ENCODE results near the gene SNX13.
A peak's percentile ranks its signal among the peaks of the same experiment; 100 is the strongest.

Gene SNX13

DNA sequence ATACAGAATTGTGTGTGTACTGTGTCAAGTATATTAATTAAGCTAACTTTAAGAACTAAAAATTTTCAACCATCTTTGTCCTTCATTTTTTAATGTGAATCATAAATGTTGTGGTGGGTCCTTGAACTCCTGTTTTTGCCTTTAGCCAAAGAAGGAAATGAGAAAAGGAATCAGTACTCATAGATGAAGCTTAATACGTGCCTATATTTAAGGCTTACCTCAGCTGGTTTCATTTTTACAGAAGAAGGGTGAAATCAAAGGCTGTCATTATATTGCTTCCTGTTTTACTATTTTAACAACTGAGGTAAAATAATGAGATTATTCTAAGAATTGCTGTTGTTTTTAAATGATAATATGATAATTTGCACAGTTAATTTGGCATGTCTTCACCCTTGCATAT, 6.3 kb upstream of the SNX13 start:
- no peaks in the 10 kb centered on the region for H3K27me3 ChIP-seq
- H3K27ac ChIP-seq: no peak overlapping the region
- TF ChIP-seq, protein P1, sequence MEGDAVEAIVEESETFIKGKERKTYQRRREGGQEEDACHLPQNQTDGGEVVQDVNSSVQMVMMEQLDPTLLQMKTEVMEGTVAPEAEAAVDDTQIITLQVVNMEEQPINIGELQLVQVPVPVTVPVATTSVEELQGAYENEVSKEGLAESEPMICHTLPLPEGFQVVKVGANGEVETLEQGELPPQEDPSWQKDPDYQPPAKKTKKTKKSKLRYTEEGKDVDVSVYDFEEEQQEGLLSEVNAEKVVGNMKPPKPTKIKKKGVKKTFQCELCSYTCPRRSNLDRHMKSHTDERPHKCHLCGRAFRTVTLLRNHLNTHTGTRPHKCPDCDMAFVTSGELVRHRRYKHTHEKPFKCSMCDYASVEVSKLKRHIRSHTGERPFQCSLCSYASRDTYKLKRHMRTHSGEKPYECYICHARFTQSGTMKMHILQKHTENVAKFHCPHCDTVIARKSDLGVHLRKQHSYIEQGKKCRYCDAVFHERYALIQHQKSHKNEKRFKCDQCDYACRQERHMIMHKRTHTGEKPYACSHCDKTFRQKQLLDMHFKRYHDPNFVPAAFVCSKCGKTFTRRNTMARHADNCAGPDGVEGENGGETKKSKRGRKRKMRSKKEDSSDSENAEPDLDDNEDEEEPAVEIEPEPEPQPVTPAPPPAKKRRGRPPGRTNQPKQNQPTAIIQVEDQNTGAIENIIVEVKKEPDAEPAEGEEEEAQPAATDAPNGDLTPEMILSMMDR (IDR thresholded peaks at IDR 0.05): no peak
- H3K4me3 ChIP-seq (ENCODE audit: low read depth in 1 of 2, low read length in 1 of 2): no peak overlapping the region
- no peaks in the 10 kb centered on the region for H3K4me1 ChIP-seq (ENCODE audit: control insufficient read depth in 1 of 2, insufficient read depth in 1 of 2, low read depth in 1 of 2, low read length in 1 of 2)
- H3K36me3 ChIP-seq: no peaks in the 10 kb centered on the region
- H3K9me3 ChIP-seq: no peaks in the 10 kb centered on the region

DNA sequence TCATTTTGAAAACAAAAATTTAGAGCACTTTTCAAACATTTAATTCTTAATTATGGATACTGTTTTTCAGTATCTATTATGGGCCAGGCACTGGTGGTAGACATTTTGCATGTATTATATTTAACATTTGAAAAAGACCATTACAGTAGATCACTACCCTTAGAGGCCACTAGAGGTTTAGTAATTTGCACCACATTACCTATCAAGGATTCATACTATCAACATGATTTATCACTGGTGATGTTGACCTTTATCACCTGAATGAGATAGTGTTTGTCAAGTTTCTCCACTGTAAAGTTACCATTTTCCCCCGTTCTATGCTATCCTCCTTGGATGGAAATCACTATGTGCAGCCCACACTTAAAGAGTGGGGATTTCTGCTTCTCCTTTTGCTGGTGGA, 4.4 kb upstream of the SNX13 start:
- peaks cover 7 to 10% of the 10 kb centered on the region in 2 experiments for H3K4me1 ChIP-seq (ENCODE audit: control insufficient read depth in 1 of 2, insufficient read depth in 1 of 2, low read depth in 1 of 2, low read length in 1 of 2)
- H3K9me3 ChIP-seq: no peaks in the 10 kb centered on the region
- H3K27me3 ChIP-seq: no peaks in the 10 kb centered on the region
- no peak overlapping the region for H3K27ac ChIP-seq
- TF ChIP-seq, protein P1 (IDR thresholded peaks at IDR 0.05): no peak
- H3K36me3 ChIP-seq: no peaks in the 10 kb centered on the region
- H3K4me3 ChIP-seq (ENCODE audit: low read depth in 1 of 2, low read length in 1 of 2): no peak overlapping the region

DNA sequence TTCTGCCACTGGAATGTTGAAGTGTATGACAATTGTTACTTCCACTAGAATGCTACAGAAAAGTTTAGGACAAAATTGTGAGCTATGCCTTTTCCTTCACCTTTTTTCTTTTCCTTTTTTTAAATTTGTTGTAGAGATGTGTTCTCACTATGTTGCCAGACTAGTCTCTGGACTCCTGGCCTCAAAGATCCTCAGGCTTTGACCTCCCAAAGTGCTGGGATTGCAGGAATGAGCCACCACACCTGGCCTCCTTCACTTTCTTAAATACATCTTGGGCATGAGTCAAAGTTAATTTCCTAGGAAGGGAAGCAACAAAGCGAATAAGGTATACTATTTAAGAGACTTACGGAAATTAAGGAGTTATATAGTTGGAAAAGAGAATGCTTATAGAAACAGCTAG, 2.7 kb upstream of the SNX13 start:
- H3K27me3 ChIP-seq: no peaks in the 10 kb centered on the region
- no peak overlapping the region for H3K27ac ChIP-seq
- H3K4me1 ChIP-seq (ENCODE audit: control insufficient read depth in 1 of 2, insufficient read depth in 1 of 2, low read depth in 1 of 2, low read length in 1 of 2): peaks cover 21 to 27% of the 10 kb centered on the region in 2 experiments
- TF ChIP-seq, protein P1 (IDR thresholded peaks at IDR 0.05): no peak
- no peaks in the 10 kb centered on the region for H3K9me3 ChIP-seq
- H3K36me3 ChIP-seq: no peaks in the 10 kb centered on the region
- no peak overlapping the region for H3K4me3 ChIP-seq (ENCODE audit: low read depth in 1 of 2, low read length in 1 of 2)

DNA sequence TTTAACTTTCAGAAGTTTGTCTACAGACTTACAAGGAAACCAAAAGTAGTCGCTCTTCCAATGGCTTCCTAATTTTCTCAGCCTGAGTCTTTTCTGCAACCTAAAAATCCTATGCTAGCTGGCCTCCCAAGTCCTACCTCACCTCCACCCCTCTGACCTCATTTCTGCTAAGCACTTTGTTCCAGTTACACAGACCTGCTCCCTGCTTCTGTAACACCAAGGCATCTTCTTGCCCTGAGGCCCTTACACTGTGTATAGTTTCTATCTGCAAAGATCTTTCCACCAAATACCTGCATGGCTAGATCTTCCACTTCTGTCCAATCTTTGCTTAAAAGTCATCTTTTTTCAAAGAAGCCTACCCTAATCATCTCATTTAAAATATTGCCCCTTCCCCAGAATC, 1.9 kb upstream of the SNX13 start:
- Histone ChIP-seq H3K4me1 (ENCODE audit: control insufficient read depth in 1 of 2, insufficient read depth in 1 of 2, low read depth in 1 of 2, low read length in 1 of 2) (peaks cover 29 to 35% of the 10 kb centered on the region in 2 experiments), H3K4me3 (ENCODE audit: low read depth in 1 of 2, low read length in 1 of 2) (no peak overlapping the region), H3K9me3 (no peaks in the 10 kb centered on the region), H3K36me3 (no peaks in the 10 kb centered on the region), H3K27me3 (no peaks in the 10 kb centered on the region), H3K27ac (no peak overlapping the region)
- TF ChIP-seq, protein P1 (IDR thresholded peaks at IDR 0.05): no peak

DNA sequence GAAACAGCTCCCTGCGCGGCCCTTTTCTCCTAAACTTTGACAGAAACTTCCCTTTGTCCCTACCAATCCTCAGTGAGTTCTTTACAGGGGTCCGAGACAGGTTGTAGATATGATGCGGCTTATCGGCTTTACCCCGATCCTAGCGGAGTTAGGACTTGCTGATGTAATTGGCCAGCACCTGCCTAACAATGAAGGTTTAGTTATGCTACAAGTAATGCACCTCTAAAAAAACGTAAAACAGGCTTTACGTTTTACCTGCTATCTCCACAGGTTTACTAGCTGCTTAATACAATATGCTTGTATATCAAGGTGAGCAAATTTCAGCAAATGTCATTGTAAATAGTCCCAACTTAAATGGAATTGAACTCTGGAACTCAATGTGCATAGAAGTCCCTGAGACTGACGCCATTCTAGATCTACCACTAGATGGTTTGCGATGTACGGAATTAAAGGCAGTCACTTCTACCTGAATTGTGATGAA, 697 bp upstream of the SNX13 start:
- H3K36me3 ChIP-seq: no peaks in the 10 kb centered on the region
- peaks cover 32 to 37% of the 10 kb centered on the region in 2 experiments for H3K4me1 ChIP-seq (ENCODE audit: control insufficient read depth in 1 of 2, insufficient read depth in 1 of 2, low read depth in 1 of 2, low read length in 1 of 2)
- no peaks in the 10 kb centered on the region for H3K9me3 ChIP-seq
- H3K27ac ChIP-seq: peak overlapping the region; percentile 95
- peak overlapping the region; percentile 79 to 96 for H3K4me3 ChIP-seq (ENCODE audit: low read depth in 1 of 2, low read length in 1 of 2)
- H3K27me3 ChIP-seq: no peaks in the 10 kb centered on the region
- TF ChIP-seq, protein P1 (IDR thresholded peaks at IDR 0.05): no peak

Data from neutrophil (primary cell).